ENCODE data around the gene PODNL1.

Gene PODNL1, protein sequence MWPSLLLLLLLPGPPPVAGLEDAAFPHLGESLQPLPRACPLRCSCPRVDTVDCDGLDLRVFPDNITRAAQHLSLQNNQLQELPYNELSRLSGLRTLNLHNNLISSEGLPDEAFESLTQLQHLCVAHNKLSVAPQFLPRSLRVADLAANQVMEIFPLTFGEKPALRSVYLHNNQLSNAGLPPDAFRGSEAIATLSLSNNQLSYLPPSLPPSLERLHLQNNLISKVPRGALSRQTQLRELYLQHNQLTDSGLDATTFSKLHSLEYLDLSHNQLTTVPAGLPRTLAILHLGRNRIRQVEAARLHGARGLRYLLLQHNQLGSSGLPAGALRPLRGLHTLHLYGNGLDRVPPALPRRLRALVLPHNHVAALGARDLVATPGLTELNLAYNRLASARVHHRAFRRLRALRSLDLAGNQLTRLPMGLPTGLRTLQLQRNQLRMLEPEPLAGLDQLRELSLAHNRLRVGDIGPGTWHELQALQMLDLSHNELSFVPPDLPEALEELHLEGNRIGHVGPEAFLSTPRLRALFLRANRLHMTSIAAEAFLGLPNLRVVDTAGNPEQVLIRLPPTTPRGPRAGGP

DNA sequence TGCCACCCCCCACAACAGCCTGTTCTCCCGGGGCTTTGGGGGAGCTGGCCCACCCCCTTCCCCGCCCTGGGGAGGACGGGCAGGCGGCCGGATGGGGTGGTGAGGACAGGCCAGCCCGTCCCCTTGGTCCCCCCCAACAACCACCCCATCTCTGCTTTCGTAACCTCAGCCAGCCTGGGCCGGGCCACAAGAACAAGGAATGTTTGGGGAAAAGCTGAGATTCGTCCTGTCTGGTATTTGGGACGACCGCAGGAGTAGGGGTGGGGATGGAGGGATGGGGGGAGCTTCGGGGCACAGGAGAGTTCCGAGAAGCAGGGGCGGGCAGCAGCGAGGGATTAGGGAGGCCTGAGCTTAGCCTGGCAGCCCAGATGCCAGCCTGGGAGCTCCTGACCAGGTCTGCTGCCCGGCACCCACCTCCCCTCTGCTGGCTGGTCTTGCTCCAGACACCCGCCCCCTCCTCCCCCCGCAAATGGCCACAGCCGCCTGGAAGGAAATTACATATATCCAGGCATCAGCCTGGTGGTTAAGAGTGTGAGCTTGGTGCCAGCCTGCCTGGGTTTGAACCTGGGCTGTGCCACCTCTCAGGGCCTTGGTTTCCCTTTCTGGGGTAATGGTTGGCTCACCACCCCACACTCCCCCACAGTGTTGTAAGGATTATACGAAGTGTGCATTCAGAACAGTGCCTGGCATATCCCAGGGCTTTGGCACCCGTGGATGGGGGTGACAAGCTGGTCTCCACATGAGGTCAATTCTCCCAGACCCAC lies at the start of gene PODNL1:
PODNL1 (minus strand) TSS at position 117 of the 764 bp plus-strand sequence. CDS start 236 bp downstream, outside the sequence.
- FAIRE-seq (no peak), DNase-seq (ENCODE audit: low spot score) (peak; percentile 68)

DNA sequence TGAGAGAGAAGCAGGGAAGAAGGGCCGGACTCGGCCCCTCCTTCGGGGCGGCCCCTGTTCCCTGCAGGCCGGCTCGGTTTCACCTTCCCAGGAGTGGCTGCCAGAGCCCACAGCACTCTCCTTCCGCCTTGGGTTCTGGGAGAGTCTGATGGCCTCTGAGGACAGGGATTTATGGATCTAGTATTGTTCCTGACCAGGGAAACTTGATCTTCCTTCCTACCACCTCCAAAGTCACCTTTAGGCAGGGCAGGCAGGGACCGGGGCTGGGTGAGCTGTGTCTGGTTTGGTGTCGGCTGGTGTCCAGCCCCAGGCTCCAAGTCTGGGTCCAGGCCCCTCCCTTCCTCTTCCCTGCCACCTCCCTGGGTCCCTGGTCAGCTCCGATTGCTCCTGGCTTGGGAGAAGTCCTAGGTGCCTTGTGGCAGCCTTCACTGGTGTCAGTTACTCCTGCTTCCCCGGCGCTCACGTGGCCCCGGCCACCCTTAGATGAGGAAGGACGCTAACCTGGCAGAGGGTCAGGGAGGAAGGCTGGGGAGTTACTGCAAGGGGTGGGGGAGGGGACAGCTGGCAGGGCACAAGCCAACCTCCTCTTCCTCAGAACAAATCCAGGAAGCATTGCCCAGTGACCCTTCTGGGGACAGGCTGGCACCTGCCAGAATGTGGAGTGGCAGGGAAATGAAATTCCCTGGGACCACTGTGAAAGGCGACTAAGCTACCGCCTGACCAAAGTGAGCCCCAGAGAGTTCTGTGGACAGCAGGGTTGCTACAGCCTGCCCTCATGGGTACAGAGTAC lies 49.1 kb upstream of the PODNL1 start:
- DNase-seq (ENCODE audit: low spot score), result no peak
- no peak for FAIRE-seq

DNA sequence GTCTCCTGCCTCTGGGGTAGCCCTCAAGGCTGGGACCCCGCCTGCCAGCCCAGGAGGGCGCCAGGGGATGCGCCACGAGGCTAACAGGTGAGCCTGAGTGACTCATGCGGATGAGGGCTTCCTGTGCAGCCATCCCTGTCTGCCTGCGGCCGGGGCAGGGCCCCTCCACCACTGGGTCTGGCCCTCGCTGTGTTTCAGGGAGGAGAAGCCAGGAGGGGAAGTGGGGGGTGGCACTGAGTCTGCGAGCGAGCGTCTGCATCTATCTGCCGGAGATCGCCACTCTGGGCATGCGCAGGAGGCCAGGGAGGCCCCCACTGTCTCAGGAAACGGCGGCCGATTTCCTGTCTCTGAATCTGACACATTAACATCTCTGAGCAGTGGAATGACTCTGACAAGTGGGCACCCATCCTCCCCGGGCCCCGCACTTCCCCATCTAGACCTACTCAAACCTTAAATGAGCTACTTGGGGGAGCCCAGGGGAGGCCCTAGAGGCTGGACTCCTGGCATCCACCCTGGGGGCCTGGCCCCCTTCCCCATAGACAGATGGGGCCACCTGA lies 48.2 kb upstream of the PODNL1 start:
- DNase-seq (ENCODE audit: low spot score) (peak; percentile 79), FAIRE-seq (no peak)

DNA sequence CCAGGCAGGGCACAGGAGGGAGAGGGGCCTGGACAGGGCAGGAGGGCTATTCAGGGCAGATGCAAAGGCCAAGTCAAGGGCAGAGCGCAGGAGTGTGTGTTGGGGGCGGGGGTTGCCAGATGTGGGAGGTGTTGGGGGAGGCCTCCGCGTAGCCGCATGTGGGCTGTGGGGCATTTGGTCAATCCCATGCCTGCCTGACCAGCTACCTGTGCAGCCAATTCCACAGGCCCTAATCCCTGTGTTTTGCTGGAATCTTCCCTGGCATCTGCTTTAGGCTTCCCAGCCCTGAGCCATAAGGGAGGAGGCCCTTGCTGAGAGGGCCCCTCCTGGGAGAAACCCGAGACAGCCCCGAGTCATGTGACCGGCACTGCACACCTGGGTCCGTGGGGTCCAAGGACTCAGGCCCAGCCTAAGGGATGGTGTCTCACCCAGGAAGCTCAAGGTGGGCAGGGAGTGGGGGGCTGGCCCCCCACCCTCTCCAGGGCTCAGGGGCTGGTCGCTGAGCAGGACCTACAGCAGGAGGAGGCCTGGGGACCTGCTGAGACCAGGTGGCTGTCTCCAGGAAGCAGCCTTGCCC lies 47.6 kb upstream of the PODNL1 start:
- peak; percentile 11 for DNase-seq (ENCODE audit: low spot score)
- FAIRE-seq, result no peak

DNA sequence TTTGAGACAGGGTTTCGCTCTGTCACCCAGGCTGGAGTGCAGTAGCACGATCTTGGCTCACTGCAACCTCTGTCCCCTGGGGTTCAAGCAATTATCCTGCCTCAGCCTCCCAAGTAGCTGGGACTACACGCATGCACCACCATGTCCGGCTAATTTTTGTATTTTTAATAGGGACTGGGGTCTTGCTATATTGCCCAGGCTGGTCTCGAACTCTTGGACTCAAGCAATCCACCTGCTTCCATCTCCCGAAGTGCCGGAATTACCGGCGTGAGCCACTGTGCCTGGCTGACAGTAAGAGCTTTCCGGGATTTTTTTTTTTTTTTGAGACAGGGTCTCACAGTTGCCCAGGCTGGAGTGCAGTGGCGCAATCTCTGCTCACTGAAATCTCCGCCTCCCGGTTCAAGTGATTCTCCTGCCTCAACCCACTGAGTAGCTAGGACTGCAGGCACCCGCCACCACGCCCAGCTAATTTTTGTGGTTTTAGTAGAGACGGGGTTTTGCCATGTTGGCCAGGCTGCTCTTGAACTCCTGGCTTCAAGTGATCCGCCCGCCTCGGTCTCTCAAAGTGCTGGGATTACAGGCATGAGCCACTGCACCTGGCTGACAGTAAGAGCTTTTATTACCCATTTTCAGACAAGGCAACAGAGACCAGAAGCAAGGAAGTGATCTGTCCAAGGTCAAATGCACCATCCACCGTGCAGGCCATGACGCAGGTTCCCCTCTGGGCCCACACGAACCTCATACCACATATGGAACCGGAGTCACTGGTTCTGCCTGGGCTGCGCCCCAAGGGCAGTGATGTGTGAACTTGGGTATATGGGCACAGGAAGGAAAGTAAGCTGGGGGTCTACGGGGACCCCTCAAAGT lies 46.9 kb upstream of the PODNL1 start:
- FAIRE-seq (no peak), DNase-seq (ENCODE audit: low spot score) (no peak)

DNA sequence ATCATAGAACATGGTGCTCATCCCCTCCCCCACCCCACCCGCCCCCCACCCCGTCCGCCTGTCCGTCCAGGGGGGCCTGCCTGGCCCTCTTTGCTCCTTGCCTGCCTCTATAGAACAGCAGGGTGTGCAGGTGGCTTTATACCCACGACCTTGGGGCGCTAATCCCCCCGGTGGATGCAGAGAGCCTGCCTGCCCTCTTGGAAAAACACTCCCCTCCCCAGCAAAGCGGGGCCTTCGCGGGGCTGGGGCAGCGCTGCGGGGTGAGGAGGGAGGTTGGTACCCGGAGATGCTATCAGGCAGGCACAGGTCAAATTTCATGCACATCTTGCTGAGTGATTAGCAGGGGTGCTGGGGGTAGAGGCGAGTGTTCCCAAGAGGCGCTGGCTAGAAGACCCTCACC lies 46.0 kb upstream of the PODNL1 start:
- FAIRE-seq, result no peak

DNA sequence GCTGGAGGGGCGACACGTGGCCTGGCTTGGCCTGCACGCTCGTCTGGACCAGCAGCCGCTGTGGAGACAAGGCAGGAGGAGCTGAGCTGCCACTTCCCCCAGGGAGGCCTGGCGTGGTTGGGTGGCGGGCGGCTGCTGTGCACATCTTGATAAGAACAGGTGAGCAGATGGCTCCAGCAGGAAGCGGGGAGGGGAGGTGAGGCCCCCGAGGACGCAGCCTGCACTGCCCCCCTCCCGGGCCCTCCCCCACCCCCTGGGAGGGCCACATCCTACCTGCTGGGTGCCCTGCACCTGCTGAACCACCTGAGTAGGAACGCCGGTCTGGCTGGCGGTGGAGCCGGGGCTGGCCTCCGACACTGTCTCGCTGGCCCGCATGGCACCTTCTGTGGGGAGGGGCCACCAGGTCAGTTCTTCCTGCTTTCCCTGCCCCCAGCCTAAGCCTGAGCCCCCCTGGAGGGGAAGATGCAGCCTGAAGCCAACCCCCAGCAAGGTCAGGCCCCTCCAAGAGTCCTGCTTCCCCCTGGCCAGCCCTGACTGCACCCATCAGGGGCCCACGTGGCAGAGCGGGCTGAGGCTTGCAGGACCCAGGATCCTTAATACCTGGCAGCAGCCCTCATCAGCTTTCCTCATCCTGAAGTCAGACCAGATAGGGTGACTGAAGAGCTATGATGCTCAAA lies 45.1 kb upstream of the PODNL1 start:
- FAIRE-seq (no peak), DNase-seq (ENCODE audit: low spot score) (no peak)

More for the DNA sequence above, 46.0 kb upstream of the PODNL1 start:
- no peak for DNase-seq (ENCODE audit: low spot score)

DNA sequence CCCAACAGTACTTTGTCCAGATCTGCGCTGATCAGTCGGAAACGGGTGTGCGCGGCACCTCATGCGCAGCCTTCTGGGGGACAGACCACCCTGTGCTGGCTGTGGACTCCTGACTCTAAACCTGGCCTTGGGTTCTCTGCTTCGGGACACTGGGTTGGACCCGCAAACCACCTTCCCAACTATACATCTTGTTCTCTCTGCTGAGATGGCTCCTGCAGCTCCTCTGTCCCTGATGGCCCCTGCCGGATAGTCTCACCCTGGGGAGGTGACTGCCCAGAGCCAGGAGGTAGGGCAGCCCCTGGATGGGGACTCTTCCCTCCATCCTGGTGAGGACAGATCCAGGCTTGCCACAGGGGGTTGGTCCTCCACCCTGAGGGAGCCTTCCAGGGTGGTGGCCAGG lies 44.6 kb upstream of the PODNL1 start:
- FAIRE-seq, result no peak

DNA sequence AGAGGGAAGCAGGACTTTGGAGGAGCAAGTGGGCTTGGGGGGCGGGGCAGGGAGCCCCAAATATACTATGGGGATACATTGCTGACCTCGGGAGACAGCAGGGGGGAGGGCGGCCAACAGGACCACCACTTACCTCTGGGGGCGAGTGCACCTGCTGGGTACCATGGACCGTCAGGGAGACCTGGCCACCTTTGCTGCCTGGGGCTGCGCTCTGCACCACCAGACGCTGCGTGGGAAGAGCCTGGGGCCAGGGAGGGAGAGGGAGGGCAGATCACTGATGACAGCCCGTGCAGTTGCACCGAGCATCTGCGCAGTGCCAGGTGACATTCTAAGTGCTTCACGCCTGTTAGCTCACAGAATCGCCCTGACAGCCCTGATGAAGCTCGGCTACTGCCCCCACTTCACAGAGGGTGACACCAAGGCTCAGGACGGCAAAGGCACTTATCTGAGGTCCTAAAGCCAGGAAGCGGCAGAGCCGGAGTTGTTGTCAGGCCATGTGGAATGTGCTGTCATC lies 43.8 kb upstream of the PODNL1 start:
- DNase-seq (ENCODE audit: low spot score) (no peak), FAIRE-seq (no peak)

More for the DNA sequence above, 44.6 kb upstream of the PODNL1 start:
- DNase-seq (ENCODE audit: low spot score), result no peak

DNA sequence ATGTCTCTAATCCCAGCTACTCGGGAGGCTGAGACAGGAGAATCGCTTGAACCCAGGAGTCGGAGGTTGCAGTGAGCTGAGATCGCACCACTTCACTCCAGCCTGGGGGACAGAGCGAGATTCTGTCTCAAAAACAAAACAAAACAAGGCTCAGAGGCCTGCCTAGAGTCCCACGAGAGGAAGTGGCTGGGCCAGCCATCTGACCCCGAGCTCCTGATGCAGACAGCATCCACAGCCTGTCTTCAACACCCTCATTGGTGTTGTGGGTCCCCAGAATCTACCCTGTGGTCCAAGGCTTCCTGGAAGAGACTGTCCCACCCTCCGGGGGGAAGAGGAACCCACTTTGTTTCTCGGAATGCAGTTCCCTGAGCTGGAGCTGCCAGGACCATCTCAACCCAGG lies 43.2 kb upstream of the PODNL1 start:
- no peak for FAIRE-seq
- no peak for DNase-seq (ENCODE audit: low spot score)

DNA sequence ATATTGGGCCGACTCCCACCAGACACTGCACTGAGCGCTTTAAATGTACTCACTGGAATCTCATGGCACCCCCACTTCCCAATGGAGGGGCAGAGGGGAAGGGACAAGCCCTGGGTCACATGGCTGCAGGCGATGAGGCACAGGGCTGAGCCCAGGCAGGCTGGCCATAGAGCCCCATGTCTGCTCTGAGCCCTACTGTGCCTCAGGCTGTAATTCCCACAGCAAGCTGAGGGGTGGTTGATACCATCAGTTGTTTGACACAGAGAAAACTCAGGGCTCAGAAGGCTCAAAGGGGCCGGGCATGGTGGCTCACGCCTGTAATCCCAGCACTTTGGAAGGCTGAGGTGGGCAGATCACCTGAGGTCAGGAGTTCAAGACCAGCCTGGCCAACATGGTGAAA lies 42.8 kb upstream of the PODNL1 start:
- DNase-seq (ENCODE audit: low spot score) (no peak), FAIRE-seq (no peak)

DNA sequence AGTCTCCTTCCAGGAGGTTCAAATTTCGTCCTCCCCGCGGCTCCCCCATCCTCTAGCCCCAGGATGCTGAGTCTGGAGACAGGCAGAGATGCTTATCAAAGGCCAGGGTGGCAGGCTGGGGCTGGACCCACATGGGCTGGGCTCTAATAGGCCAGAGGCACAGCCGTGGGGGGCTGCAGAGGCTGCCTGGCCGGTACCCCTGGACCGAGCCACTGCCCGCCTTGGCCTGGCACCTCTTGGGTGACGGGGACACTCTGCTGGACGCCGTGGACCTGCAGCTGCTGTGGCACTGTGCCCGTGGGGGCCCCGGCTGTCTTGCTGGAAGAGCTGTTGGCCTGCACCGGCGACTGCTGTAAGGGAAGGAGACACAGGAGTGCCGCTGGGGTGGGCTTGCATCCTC lies 42.1 kb upstream of the PODNL1 start:
- FAIRE-seq (no peak), DNase-seq (ENCODE audit: low spot score) (no peak)

DNA sequence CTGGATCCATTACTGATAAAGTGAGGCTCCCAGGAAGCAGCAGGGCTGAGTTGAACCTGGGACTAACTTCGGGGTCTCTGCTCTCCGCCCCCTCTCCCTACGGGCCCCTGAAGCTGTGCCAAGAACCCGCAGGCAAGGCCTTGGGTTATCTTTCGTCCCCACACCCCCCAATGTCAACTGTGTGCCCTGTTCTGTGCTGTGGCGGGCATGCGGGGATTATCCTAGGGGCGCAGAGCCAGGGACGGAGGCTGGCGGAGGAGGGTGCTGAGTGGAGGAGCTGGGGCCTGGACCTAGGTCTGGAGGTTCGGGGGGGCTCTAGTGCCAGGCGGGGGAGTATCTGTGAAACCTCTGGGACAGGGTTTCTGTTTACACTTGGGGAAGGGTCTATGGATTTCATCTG lies 41.5 kb upstream of the PODNL1 start:
- FAIRE-seq, result no peak
- no peak for DNase-seq (ENCODE audit: low spot score)

DNA sequence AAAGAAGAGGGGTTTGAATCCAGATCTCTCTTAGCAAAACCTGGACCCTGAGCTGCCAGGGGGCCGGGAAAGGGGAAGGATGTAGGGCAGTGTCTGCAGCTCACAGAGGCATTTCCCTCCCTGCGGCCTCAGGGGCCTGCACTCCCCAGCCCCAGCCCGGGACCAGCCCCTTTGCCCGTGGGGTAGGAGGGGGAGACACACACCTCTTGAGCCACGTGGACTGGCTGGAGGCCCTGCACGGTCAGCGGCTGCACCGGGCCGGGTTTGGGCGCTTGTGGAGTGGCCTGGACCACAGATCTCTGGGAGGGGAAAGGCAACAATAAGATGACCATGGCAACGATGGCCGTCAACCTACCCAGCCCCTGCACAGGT lies 41.0 kb upstream of the PODNL1 start:
- FAIRE-seq, result no peak
- DNase-seq (ENCODE audit: low spot score), result no peak

DNA sequence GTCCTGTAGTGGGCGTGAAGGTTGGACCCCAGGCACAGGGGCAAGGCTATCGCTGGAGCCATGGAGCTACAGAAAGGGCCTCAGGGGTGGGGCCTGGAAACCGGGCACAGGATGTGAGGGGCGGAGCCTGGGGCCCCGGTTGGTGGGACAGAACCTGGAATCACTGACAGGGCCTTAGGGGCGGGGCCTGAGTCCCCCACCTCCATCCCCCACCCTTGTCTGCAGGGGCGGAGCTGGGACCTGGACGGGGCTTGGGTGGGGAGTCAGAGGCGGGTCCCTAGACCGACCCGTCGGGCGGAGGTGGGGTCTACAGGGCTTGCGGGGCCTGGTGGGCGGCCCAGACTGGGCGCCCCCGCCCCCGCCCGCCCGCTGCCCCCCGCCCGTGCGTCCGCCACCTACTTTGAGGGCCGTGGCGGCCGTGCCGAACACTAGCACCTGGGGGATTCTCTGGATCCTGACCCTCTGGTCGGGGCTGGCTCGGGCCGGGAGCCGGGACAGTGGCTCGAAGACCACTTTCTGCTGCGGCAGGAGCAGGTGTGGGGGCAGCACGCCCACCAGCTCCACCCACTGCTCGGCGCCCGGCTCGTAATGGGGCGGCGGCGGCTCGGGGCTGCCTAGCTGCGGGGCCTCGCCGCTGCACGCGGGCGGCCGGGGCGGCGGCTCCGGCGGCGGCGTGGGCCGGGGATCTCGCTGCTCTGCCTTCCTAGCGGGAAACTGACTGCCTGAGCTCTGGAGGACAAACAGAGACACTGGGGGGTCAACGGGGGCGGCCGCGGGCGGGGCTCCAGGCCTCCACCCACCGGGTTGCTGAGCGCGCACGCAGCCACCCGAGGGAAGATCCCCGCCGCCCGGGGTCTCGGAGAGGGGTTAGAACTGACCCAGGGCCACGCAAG lies 40.4 kb upstream of the PODNL1 start:
- DNase-seq (ENCODE audit: low spot score) (no peak), FAIRE-seq (no peak)

DNA sequence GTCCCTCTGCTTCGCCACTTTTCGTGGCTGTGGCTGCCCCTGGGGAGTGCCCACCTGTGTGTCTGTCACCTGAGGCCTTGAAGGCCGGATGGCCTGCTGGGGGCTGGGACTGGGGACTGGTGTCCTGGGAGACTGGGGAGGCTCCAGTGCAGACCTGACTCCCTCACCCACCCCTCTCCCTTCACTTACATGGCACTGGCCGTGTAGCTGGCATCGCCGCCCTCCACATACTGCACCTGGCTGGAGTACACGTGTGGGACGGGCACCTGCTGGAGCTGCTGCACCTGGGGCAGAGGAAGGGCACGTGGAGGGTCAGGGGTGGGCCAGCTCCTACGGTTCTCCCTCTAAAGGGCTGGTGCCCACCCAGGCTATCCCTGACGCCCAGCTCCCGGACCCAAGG lies 39.6 kb upstream of the PODNL1 start:
- FAIRE-seq (no peak), DNase-seq (ENCODE audit: low spot score) (no peak)

DNA sequence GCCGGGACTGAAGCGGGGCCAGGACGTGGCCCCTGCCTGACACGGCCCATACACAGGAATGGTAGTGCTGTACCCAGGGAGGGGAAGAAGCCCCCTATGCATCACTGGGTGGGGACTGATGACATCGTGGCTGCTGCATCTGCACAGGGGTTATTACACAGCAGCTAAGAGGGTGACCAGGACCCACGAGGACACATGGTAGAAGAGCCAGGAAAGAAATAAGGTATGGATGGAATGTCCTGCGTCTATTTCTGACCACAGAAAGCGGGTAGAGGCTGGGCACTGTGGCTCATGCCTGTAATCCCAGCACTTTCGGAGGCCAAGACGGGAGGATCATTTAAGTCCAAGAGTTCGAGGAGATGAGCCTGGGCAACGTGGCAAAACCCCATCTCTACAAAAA lies 38.2 kb upstream of the PODNL1 start:
- DNase-seq (ENCODE audit: low spot score) (no peak), FAIRE-seq (no peak)

DNA sequence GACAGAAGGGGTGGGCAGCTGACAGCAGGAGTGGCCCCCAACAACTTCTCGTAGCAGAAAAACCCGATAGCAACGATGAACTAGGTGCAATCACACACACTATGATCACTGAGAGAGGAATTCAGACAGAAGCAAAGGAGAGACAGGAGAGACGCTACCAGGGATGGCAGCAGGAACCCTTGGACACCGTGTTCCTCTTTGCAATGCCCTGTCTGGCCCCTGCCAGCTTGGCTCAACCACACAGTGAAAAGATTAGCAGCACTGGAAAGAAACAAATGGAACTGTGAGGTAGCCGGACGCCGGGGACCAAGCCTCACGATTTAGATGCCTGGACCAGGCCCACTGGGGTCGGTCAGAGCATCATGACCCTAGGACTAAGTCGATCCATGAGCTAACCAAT lies 37.7 kb upstream of the PODNL1 start:
- DNase-seq (ENCODE audit: low spot score) (no peak), FAIRE-seq (no peak)
